Stomach smooth muscle (tissue), 2 donors: ENCODE measurements around the gene RMND5B.

ENCODE experiments used
- H3K27ac ChIP-seq: one replicate; pipeline ENCODE4 v1.7.0; 2013; ENCODE audit warnings: mild to moderate bottlenecking, low read length, inconsistent platforms
- H3K27me3 ChIP-seq, 2 donors: one replicate each; pipeline ENCODE4 v1.7.0; 2013; ENCODE audit warnings: low read length in 2 of 2; ENCODE audit not compliant: insufficient read depth in 2 of 2, control insufficient read depth in 1 of 2
- H3K36me3 ChIP-seq, 2 donors: one replicate each; pipeline ENCODE4 v1.7.0; 2013; ENCODE audit warnings: low read length in 2 of 2; ENCODE audit not compliant: control insufficient read depth in 2 of 2, insufficient read depth in 2 of 2
- H3K4me1 ChIP-seq: one replicate; pipeline ENCODE4 v1.7.0; 2013; ENCODE audit warnings: low read length; ENCODE audit not compliant: control insufficient read depth, insufficient read depth
- H3K4me3 ChIP-seq, 2 donors: one replicate each; pipeline ENCODE4 v1.7.0; 2013; ENCODE audit warnings: low read length in 2 of 2
- H3K9ac ChIP-seq, 2 donors: one replicate each; pipeline ENCODE4 v1.7.0; 2013; ENCODE audit warnings: low read length in 2 of 2, mild to moderate bottlenecking in 1 of 2
- H3K9me3 ChIP-seq, 2 donors: one replicate each; pipeline ENCODE4 v1.7.0; 2013; ENCODE audit warnings: low read length in 2 of 2; ENCODE audit not compliant: control insufficient read depth in 2 of 2
- donor health status: healthy.
- donor health status: Pancreatic carcinoma.

The RMND5B gene

DNA sequence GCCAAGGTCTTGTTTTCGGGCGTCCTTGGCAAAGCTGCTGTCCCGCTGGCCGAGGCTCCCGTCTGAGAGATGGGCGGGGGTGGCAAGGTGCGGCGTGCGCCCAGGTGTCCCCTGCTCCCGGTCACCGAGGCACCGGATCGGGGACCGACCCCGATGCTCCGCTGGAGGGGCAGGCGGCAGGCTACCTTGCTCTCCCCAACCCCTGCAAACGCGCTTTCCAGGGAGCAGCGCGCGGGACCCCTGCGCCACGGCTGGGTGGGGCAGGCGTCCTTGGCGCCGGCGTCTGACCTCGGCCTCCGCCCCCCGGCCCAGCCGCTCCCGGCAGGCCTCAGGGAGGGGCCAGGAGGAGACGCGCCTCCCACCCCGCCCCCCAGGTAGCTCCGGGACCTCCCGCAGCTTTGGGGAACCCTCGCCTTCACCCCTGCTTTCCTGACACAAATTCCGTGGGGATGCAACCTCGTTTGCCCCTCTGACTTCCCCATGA lies 16.9 kb upstream of the RMND5B start:
- peak overlapping the region in 1 of 2 donors; percentile 35 for H3K4me3 ChIP-seq
- no peak overlapping the region for H3K27ac ChIP-seq
- H3K4me1 ChIP-seq: peaks cover 9% of the 10 kb centered on the region
- H3K27me3 ChIP-seq: peaks cover 34% of the 10 kb centered on the region in 2 donors
- no peak overlapping the region for H3K9ac ChIP-seq
- H3K9me3 ChIP-seq: no peaks in the 10 kb centered on the region
- H3K36me3 ChIP-seq: no peaks in the 10 kb centered on the region

DNA sequence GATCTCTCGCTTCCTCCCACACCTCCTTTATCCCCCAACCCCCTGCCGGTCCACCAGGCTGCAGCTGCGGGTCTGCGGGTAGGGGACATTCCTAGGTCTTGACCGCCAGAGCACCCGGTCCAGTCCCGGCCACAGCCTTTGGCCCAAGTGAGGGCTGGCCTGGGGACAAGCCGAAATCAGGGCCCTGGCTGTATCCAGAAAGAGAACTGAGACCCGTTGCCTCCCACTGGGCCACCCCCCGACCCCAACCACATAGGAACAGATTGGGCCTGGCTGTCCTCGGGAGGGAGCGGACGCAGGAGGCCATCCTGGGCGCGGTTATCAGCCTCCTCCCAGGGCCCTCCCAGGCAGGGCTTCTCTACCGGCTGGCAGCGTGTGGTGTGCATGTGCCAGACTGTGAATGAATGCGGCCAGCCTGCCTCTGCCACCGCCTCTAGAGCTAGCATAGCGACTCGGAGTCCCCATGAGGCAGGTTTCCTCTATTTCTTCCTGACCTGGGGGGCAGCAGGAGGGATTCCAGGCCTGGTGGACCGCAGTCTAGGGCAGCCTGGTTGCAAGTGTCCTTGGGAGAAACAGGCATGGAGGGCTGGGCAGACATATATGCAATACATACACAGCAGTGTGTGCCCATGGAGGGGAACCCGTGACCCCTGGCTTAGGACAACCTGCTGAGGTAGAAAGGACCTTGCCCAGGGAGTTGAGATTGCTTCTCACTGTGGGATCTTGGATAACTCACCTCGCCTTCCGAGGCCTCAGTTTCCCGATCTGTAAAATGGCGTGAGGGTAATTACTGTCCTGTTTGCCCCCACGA lies 16.3 kb upstream of the RMND5B start:
- Histone ChIP-seq H3K4me1 (peaks cover 9% of the 10 kb centered on the region), H3K9ac (no peak overlapping the region), H3K9me3 (no peaks in the 10 kb centered on the region), H3K27me3 (peaks cover 34% of the 10 kb centered on the region in 2 donors), H3K4me3 (peak overlapping the region in 1 of 2 donors; percentile 35), H3K36me3 (no peaks in the 10 kb centered on the region), H3K27ac (no peak overlapping the region)

DNA sequence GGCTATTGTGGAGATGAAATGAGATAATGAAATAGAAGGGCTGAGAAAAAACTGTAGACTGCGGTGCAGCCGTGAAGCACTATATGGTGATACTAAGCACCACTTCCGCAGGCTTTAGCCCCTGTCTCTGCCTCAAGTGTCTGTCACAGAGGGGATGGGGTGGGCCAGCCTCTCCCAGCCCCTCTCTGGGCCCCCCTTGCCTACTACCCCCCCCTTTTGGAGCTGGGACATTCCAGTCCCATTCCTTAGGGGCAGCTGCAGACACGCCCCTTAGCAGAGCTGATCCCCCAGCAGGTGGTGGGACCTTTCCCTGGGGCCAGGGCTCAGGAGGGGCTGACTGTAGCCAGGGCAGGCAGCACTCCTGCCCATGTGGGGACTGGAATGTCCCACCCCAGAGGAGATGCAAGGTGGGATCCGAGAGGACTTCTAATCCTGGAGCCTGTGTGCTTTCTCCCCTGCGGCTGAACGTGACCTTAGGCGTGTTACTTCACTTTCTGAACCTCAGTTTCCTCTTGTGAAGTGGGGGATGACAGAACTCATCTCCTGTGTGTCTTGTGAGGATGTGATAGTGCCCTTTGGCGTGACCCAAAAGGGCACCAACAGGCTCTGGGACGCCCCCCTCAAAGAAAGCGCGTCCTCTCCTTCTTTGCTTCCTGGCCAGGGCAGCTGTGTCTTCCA lies 15.5 kb upstream of the RMND5B start:
- Histone ChIP-seq H3K27me3 (peaks cover 34% of the 10 kb centered on the region in 2 donors), H3K36me3 (no peaks in the 10 kb centered on the region), H3K4me3 (no peak overlapping the region), H3K9ac (no peak overlapping the region), H3K9me3 (no peaks in the 10 kb centered on the region), H3K4me1 (peaks cover 9% of the 10 kb centered on the region), H3K27ac (no peak overlapping the region)

- peaks cover 30 to 34% of the 10 kb centered on the region in 2 donors for H3K27me3 ChIP-seq
- no peak overlapping the region for H3K27ac ChIP-seq
- no peak overlapping the region for H3K4me3 ChIP-seq
- peaks cover 12% of the 10 kb centered on the region for H3K4me1 ChIP-seq
- no peaks in the 10 kb centered on the region for H3K36me3 ChIP-seq
- no peak overlapping the region for H3K9ac ChIP-seq
- H3K9me3 ChIP-seq: no peaks in the 10 kb centered on the region
These were observed 15.0 kb upstream of the RMND5B start for GRCh38 chr5:178115814-178116142.

- H3K9me3 ChIP-seq: no peaks in the 10 kb centered on the region
- H3K4me3 ChIP-seq: no peak overlapping the region
- no peak overlapping the region for H3K9ac ChIP-seq
- peaks cover 17% of the 10 kb centered on the region for H3K4me1 ChIP-seq
- H3K36me3 ChIP-seq: no peaks in the 10 kb centered on the region
- H3K27me3 ChIP-seq: peaks cover 32 to 34% of the 10 kb centered on the region in 2 donors
- no peak overlapping the region for H3K27ac ChIP-seq
These were observed 14.5 kb upstream of the RMND5B start for GRCh38 chr5:178116143-178116885.

DNA sequence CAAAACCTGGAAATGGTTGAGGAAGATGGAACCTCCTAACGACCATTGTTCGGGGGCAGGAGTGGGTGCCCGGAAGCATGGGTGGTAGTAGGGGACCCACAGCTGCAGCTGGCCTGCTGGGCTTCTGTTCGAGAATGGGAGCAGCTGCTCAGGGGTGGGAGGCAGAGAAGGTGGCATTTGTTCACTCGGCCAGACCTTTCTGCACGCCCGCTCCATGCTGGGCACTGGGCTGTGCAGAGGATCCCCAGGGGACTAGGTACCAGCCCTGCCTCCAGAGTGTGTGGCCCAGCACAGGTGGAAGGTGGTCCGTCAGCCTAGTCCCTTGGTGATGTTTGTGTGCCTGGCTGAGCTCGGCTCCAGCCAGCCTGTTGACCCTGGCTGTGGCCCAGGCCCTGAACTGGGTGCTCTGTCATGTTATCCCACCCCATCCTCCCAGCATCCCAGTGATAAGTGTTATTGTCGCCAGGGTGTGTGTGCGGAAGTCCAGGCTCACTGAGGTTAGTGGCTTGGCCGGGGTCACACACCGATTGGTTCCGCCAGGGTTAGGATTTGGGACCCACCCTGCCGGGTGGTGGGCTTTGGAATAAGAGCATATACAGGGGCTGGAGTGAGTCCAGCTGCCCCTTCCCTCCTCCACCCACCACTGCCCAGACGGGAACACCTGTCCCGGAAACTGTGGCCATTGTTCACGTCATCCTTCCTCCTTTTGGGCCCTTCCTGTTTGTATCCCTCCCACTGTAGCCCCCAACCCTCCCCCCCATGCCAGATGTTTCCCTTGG lies 12.7 kb upstream of the RMND5B start:
- Histone ChIP-seq H3K4me3 (no peak overlapping the region), H3K27ac (no peak overlapping the region)

GRCh38 chr5:178119915-178120606 lies 10.8 kb upstream of the RMND5B start:
- Histone ChIP-seq H3K9ac (no peak overlapping the region), H3K27ac (no peak overlapping the region), H3K36me3 (no peaks in the 10 kb centered on the region), H3K27me3 (peaks cover 11 to 20% of the 10 kb centered on the region in 2 donors), H3K4me3 (no peak overlapping the region), H3K4me1 (peaks cover 21% of the 10 kb centered on the region), H3K9me3 (no peaks in the 10 kb centered on the region)

More for the DNA sequence above, 12.7 kb upstream of the RMND5B start:
- Histone ChIP-seq H3K36me3 (no peaks in the 10 kb centered on the region), H3K27me3 (peaks cover 26 to 29% of the 10 kb centered on the region in 2 donors), H3K4me1 (peaks cover 28% of the 10 kb centered on the region), H3K9me3 (no peaks in the 10 kb centered on the region), H3K9ac (no peak overlapping the region)

DNA sequence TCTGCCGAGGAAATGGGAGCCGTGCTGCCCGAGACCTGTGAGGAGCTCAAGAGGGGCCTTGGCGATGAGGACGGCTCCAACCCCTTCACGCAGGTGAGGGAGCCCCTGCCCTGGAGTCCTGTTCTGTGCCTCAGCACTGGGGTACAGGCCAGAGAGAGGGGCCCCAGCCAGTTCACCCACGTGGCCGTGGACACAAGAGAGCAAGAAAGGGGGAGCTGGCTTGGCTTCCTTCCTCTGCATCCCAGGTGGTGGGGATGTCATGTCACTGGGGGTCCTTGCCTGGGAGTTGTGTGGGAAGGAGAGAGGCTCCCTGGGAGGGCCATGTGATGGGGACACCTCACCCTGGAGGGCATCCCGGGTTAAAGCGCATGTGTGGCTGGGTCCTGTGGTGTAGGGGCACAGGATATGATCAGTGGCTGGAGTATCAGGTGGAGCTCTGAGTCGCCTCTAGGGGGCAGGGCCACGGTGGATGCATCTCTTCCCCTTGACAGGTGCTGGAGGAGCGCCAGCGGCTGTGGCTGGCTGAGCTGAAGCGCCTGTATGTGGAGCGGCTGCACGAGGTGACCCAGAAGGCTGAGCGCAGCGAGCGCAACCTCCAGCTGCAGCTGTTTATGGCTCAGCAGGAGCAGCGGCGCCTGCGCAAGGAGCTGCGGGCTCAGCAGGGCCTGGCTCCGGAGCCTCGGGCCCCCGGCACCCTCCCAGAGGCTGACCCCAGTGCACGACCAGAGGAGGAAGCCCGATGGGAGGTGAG lies 10.0 kb upstream of the RMND5B start:
- H3K27me3 ChIP-seq: peaks cover 3 to 13% of the 10 kb centered on the region in 2 donors
- no peaks in the 10 kb centered on the region for H3K9me3 ChIP-seq
- peak overlapping the region; percentile 42 to 59 for H3K9ac ChIP-seq
- peaks cover 21% of the 10 kb centered on the region for H3K4me1 ChIP-seq
- H3K4me3 ChIP-seq: peak overlapping the region; percentile 70 to 73
- H3K27ac ChIP-seq: no peak overlapping the region
- no peaks in the 10 kb centered on the region for H3K36me3 ChIP-seq

DNA sequence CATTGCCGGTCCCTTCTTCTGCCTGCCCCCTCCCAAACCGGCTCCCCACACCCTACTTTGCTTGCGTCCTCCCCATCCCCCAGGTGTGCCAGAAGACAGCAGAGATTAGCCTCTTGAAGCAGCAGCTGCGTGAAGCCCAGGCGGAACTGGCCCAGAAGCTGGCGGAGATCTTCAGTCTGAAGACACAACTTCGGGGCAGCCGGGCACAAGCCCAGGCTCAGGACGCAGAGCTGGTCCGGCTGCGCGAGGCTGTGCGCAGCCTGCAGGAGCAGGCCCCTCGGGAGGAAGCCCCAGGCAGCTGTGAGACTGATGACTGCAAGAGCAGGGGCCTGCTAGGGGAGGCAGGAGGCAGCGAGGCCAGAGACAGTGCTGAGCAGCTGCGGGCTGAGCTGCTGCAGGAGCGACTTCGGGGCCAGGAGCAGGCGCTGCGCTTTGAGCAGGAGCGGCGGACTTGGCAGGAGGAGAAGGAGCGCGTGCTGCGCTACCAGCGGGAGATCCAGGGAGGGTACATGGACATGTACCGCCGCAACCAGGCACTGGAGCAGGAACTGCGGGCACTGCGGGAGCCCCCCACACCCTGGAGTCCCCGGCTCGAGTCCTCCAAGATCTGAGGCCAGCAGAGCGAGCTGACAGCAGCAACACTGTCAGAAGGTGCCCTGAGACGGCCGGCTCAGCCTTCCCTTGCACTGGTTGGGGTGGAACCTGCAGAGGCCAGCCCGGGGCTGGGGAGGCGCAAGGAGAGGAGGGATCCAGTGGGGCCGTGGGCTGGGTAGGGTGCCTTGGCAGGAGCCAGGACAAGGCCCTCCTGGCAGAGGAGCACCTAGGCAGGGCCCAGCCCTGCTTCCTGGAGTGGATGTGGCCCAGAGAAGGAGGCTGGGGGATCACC lies 9.2 kb upstream of the RMND5B start:
- peak overlapping the region; percentile 42 to 59 for H3K9ac ChIP-seq
- H3K27ac ChIP-seq: no peak overlapping the region
- no peaks in the 10 kb centered on the region for H3K9me3 ChIP-seq
- peaks cover 21% of the 10 kb centered on the region for H3K4me1 ChIP-seq
- H3K4me3 ChIP-seq: peak overlapping the region; percentile 70 to 73
- H3K27me3 ChIP-seq: peaks cover 3 to 7% of the 10 kb centered on the region in 2 donors
- no peaks in the 10 kb centered on the region for H3K36me3 ChIP-seq
